CD14-positive monocyte (primary cell): Measurements from ENCODE around the gene PRKACB. TPM values are rescaled to one million over a fixed set of nuclear protein-coding genes. Genes with fewer than 3 reads are reported as not detected.

Source experiments
- DNase-seq, 3 donors: peaks; one replicate each; pipeline ENCODE4 v3.0.0-alpha.2; 2011 to 2022
- H2AFZ ChIP-seq: 2 replicates; pipeline ENCODE4 v1.6.0; 2012; ENCODE audit warnings: mild to moderate bottlenecking, low read depth, low read length, inconsistent platforms; ENCODE audit not compliant: insufficient read depth, poor library complexity, severe bottlenecking
- H3K27ac ChIP-seq, 2 donors: 1 replicate in 1 of 2; 2 replicates in 1 of 2; pipeline ENCODE4 v1.5.1; 2012 to 2013; ENCODE audit warnings: low read length in 2 of 2, control low read depth in 1 of 2, inconsistent platforms in 1 of 2, low read depth in 1 of 2, mild to moderate bottlenecking in 1 of 2
- H3K27me3 ChIP-seq, 2 donors: one replicate each; pipeline versions ENCODE4 v1.6.0 to v1.6.1; 2011 to 2013; ENCODE audit warnings: low read length in 2 of 2; ENCODE audit not compliant: control insufficient read depth in 2 of 2, insufficient read depth in 2 of 2
- H3K36me3 ChIP-seq, 2 donors: replicated peaks in 1 of 2; 1 replicate in 1 of 2; 2 replicates in 1 of 2; pipeline versions ENCODE4 v1.5.1 to v1.6.1; 2012 to 2013; ENCODE audit warnings: low read length in 2 of 2, control low read depth in 1 of 2, inconsistent platforms in 1 of 2, mild to moderate bottlenecking in 1 of 2; ENCODE audit not compliant: insufficient read depth in 2 of 2, control insufficient read depth in 1 of 2
- H3K4me1 ChIP-seq, 2 donors: 1 replicate in 1 of 2; 2 replicates in 1 of 2; pipeline versions ENCODE4 v1.5.1 to v1.6.1; 2012 to 2013; ENCODE audit warnings: low read length in 2 of 2, control low read depth in 1 of 2, inconsistent platforms in 1 of 2, mild to moderate bottlenecking in 1 of 2, moderate library complexity in 1 of 2; ENCODE audit not compliant: insufficient read depth in 2 of 2, control insufficient read depth in 1 of 2
- H3K4me2 ChIP-seq: replicated peaks from 2 replicates; pipeline ENCODE3; 2012; ENCODE audit warnings: low read length, moderate library complexity, mild to moderate bottlenecking; ENCODE audit not compliant: poor library complexity, severe bottlenecking; ENCODE audit errors: extremely low read depth
- H3K4me3 ChIP-seq, 3 experiments: fragments of 200-600 bp in 1 of 3; sonication (generic) in 1 of 3; replicated peaks in 1 of 3; 1 replicate in 2 of 3; 2 replicates in 1 of 3; pipeline ENCODE4 v1.5.1; 2011 to 2013; ENCODE audit warnings: low read length in 3 of 3, mild to moderate bottlenecking in 3 of 3, control low read depth in 2 of 3, low read depth in 2 of 3, inconsistent platforms in 1 of 3, moderate library complexity in 1 of 3
- H3K79me2 ChIP-seq: 2 replicates; pipeline ENCODE4 v1.6.0; 2012; ENCODE audit warnings: mild to moderate bottlenecking, control low read depth, inconsistent platforms, low read length, moderate library complexity; ENCODE audit not compliant: insufficient read depth
- H3K9ac ChIP-seq: 2 replicates; pipeline ENCODE4 v1.6.0; 2017; ENCODE audit warnings: low read length, mild to moderate bottlenecking; ENCODE audit not compliant: insufficient read depth, poor library complexity, severe bottlenecking
- H3K9me3 ChIP-seq, 2 donors: replicated peaks in 1 of 2; 1 replicate in 1 of 2; 2 replicates in 1 of 2; pipeline versions ENCODE4 v1.5.1 to v1.6.1; 2012 to 2013; ENCODE audit warnings: low read length in 2 of 2, control low read depth in 1 of 2; ENCODE audit not compliant: control insufficient read depth in 1 of 2, insufficient read depth in 1 of 2
- H4K20me1 ChIP-seq: 2 replicates; pipeline ENCODE4 v1.6.0; 2012; ENCODE audit warnings: mild to moderate bottlenecking, low read length, control low read depth, moderate library complexity; ENCODE audit not compliant: insufficient read depth
- H3K27ac Mint-ChIP-seq, 7 donors: one replicate each; pipeline ENCODE4 v1.8.0; 2020; ENCODE audit warnings: mild to moderate bottlenecking in 7 of 7, mixed read lengths in 7 of 7, moderate library complexity in 6 of 7, inconsistent platforms in 2 of 7
- H3K27me3 Mint-ChIP-seq, 3 donors: one replicate each; pipeline ENCODE4 v1.8.0; 2021 to 2022; ENCODE audit warnings: low read depth in 3 of 3, mild to moderate bottlenecking in 3 of 3, mixed read lengths in 3 of 3, moderate library complexity in 3 of 3, inconsistent platforms in 1 of 3
- H3K36me3 Mint-ChIP-seq, 2 donors: one replicate each; pipeline ENCODE4 v1.8.0; 2020; ENCODE audit warnings: mixed read lengths in 2 of 2, inconsistent platforms in 1 of 2, mild to moderate bottlenecking in 1 of 2
- H3K4me1 Mint-ChIP-seq: one replicate; pipeline ENCODE4 v1.8.0; 2020; ENCODE audit warnings: mild to moderate bottlenecking, mixed read lengths
- H3K4me3 Mint-ChIP-seq, 2 donors: one replicate each; pipeline ENCODE4 v1.8.0; 2020; ENCODE audit warnings: mild to moderate bottlenecking in 2 of 2, mixed read lengths in 2 of 2, moderate library complexity in 1 of 2
- H3K9me3 Mint-ChIP-seq, 7 donors: one replicate each; pipeline ENCODE4 v1.8.0; 2020 to 2022; ENCODE audit warnings: mixed read lengths in 7 of 7, mild to moderate bottlenecking in 6 of 7, moderate library complexity in 6 of 7, inconsistent platforms in 2 of 7
- CTCF ChIP-seq: fragments of 200-600 bp; IDR thresholded peaks from one replicate; pipeline ENCODE4 v1.8.0; 2022; ENCODE audit warnings: antibody characterized with exemption, mild to moderate bottlenecking
- WGBS: methylation state at CpG from one replicate; pipeline ENCODE4 v1.1.5; 2013; ENCODE audit warnings: missing lambda C conversion rate; ENCODE audit not compliant: insufficient coverage; 5-methylcytosine and 5-hydroxymethylcytosine counted together
- intact Hi-C, 2 donors: fragments of 100-400 bp; cut with micrococcal nuclease; formaldehyde crosslinking; loops; one replicate each; pipeline versions ENCODE4 v1.15.0 to v1.15.1; 2023
- polyA plus RNA-seq, 3 donors: library from polyadenylated mRNA; depleted of rRNA in 1 of 3; unstranded in 2 of 3; stranded (reverse) in 1 of 3; fragments of 300-500 nt in 2 of 3; fragments of >200 nt in 1 of 3; fragmentation: Illumina TruSeq in 2 of 3; gene quantifications; 1 replicate in 2 of 3; 2 replicates in 1 of 3; pipeline ENCODE4 v1.2.3, GENCODE V29; 2012 to 2021

PRKACB gene
- polyA plus RNA-seq, 3 donors = 2.5 to 14.5 (median 13.8) TPM

- H3K36me3 Mint-ChIP-seq = no peaks in the 10 kb centered on the region
- no peak overlapping the region for H3K27ac ChIP-seq
- no peak for TF ChIP-seq CTCF
- H3K4me1 Mint-ChIP-seq = peaks cover 2% of the 10 kb centered on the region
- H3K4me2 ChIP-seq = no peak overlapping the region
- no peak overlapping the region for H2AFZ ChIP-seq
- no peaks in the 10 kb centered on the region for H3K79me2 ChIP-seq
- no peak for DNase-seq
- no peaks in the 10 kb centered on the region for H3K36me3 ChIP-seq
- peaks cover 0 to 4% (median 1%) of the 10 kb centered on the region in 7 donors for H3K9me3 Mint-ChIP-seq
- peaks cover 0 to 3% (median 2%) of the 10 kb centered on the region in 3 donors for H3K27me3 Mint-ChIP-seq
- no peaks in the 10 kb centered on the region for H3K9me3 ChIP-seq
- no peak overlapping the region for H3K4me3 ChIP-seq
- H4K20me1 ChIP-seq = no peaks in the 10 kb centered on the region
- WGBS = no CpG with 5 or more reads among the region's 2 CpGs
- intact Hi-C loops = no loop called here
- no peak overlapping the region for H3K9ac ChIP-seq
- H3K4me1 ChIP-seq = no peaks in the 10 kb centered on the region
- no peaks in the 10 kb centered on the region for H3K27me3 ChIP-seq
- H3K27ac Mint-ChIP-seq = no peak overlapping the region
- no peak overlapping the region for H3K4me3 Mint-ChIP-seq
Observed at GRCh38 chr1:84259989-84260388, 115.9 kb downstream of the PRKACB start.

- no peak overlapping the region for H3K4me3 ChIP-seq
- peaks cover 2% of the 10 kb centered on the region for H3K4me1 Mint-ChIP-seq
- intact Hi-C loops = no loop called here
- no peaks in the 10 kb centered on the region for H4K20me1 ChIP-seq
- H3K27me3 Mint-ChIP-seq = peaks cover 0 to 3% (median 2%) of the 10 kb centered on the region in 3 donors
- no peaks in the 10 kb centered on the region for H3K4me1 ChIP-seq
- no peak overlapping the region for H3K27ac Mint-ChIP-seq
- H3K9ac ChIP-seq = no peak overlapping the region
- H2AFZ ChIP-seq = no peak overlapping the region
- no peaks in the 10 kb centered on the region for H3K36me3 Mint-ChIP-seq
- DNase-seq = no peak
- H3K9me3 Mint-ChIP-seq = peaks cover 0 to 4% (median 1%) of the 10 kb centered on the region in 7 donors
- H3K36me3 ChIP-seq = no peaks in the 10 kb centered on the region
- no peaks in the 10 kb centered on the region for H3K9me3 ChIP-seq
- H3K27ac ChIP-seq = no peak overlapping the region
- H3K4me3 Mint-ChIP-seq = no peak overlapping the region
- no peaks in the 10 kb centered on the region for H3K79me2 ChIP-seq
- no peak overlapping the region for H3K4me2 ChIP-seq
- TF ChIP-seq CTCF = no peak
- H3K27me3 ChIP-seq = no peaks in the 10 kb centered on the region
- no CpG with 5 or more reads among the region's 3 CpGs for WGBS
Observed at GRCh38 chr1:84260852-84261518, 116.9 kb downstream of the PRKACB start.
